GM20000 (cell line): Measurements from ENCODE around the gene CHST8.

Experiments used
- DNase-seq: peaks from one replicate; pipeline ENCODE4 v3.0.0; 2012; ENCODE audit warnings: low spot score
- CTCF ChIP-seq: IDR thresholded peaks from 2 replicates; pipeline ENCODE4 v1.5.1; 2012; ENCODE audit warnings: mild to moderate bottlenecking, control low read depth; ENCODE audit errors: extremely low read depth, missing control alignments

CHST8 gene

GRCh38 chr19:33698576-33699435 is 77.1 kb downstream of the CHST8 start:
- DNase-seq: no peak
- TF ChIP-seq CTCF: no peak

GRCh38 chr19:33699754-33700407 is 78.1 kb downstream of the CHST8 start:
- TF ChIP-seq CTCF: no peak
- DNase-seq: no peak

GRCh38 chr19:33700408-33701013 is 78.8 kb downstream of the CHST8 start:
- TF ChIP-seq CTCF: no peak

GRCh38 chr19:33701565-33701964 is 79.8 kb downstream of the CHST8 start:
- no peak for TF ChIP-seq CTCF
- DNase-seq: no peak

More at GRCh38 chr19:33700408-33701013, 78.8 kb downstream of the CHST8 start:
- DNase-seq: no peak

GRCh38 chr19:33702606-33703437 is 81.1 kb downstream of the CHST8 start:
- no peak for TF ChIP-seq CTCF
- no peak for DNase-seq

- TF ChIP-seq CTCF: no peak
- DNase-seq: no peak
These were observed 81.6 kb downstream of the CHST8 start for GRCh38 chr19:33703438-33703750.
